Activated T-helper 17 cell treated with anti-CD3 and anti-CD28 coated beads, Interleukin-2, amount 50 U/mL, for 72 hours (primary cell): ENCODE measurements around the gene LSM11. TPM values are rescaled to one million over a fixed set of nuclear protein-coding genes. Genes with fewer than 3 reads are reported as not detected.
A peak's percentile ranks its signal among the peaks of the same experiment; 100 is the strongest.

ENCODE experiments used
- ATAC-seq: fragments of 150-1000 bp; cut with Tn5 transposase; replicated peaks from 2 replicates; pipeline ENCODE4 v1.10.0; 2021; ENCODE audit warnings: mild to moderate bottlenecking, moderate library complexity
- H3K27ac Mint-ChIP-seq: one replicate; pipeline ENCODE4 v1.8.0; 2022; ENCODE audit warnings: mixed read lengths
- H3K27me3 Mint-ChIP-seq: one replicate; pipeline ENCODE4 v1.8.0; 2022; ENCODE audit warnings: mixed read lengths
- H3K36me3 Mint-ChIP-seq: one replicate; pipeline ENCODE4 v1.8.0; 2022; ENCODE audit warnings: low read depth, mild to moderate bottlenecking, mixed read lengths
- H3K4me1 Mint-ChIP-seq: one replicate; pipeline ENCODE4 v1.8.0; 2022; ENCODE audit warnings: mixed read lengths
- H3K4me3 Mint-ChIP-seq: one replicate; pipeline ENCODE4 v1.8.0; 2022; ENCODE audit warnings: mild to moderate bottlenecking, mixed read lengths
- H3K9me3 Mint-ChIP-seq: one replicate; pipeline ENCODE4 v1.8.0; 2022; ENCODE audit warnings: mixed read lengths
- total RNA-seq, 2 donors: library from RNA; stranded (reverse); gene quantifications; one replicate each; pipeline ENCODE4 v1.2.3, GENCODE V29; 2022

LSM11 gene
- total RNA-seq, 2 donors from 2014 or later: 7.6 to 8.4 TPM

GRCh38 chr5:157745041-157745456 is 1.5 kb downstream of the LSM11 start:
- H3K27ac Mint-ChIP-seq: peak overlapping the region; percentile 86
- no peaks in the 10 kb centered on the region for H3K27me3 Mint-ChIP-seq
- H3K4me1 Mint-ChIP-seq: peaks cover 34% of the 10 kb centered on the region

GRCh38 chr5:157747173-157747740 is 3.7 kb downstream of the LSM11 start:
- no peak for ATAC-seq
- no peaks in the 10 kb centered on the region for H3K27me3 Mint-ChIP-seq
- H3K27ac Mint-ChIP-seq: no peak overlapping the region
- peaks cover 26% of the 10 kb centered on the region for H3K36me3 Mint-ChIP-seq
- H3K9me3 Mint-ChIP-seq: no peaks in the 10 kb centered on the region
- peak overlapping the region; percentile 33 for H3K4me3 Mint-ChIP-seq
- H3K4me1 Mint-ChIP-seq: peaks cover 34% of the 10 kb centered on the region

More at GRCh38 chr5:157745041-157745456, 1.5 kb downstream of the LSM11 start:
- no peaks in the 10 kb centered on the region for H3K9me3 Mint-ChIP-seq
- no peak for ATAC-seq
- peak overlapping the region; percentile 93 for H3K4me3 Mint-ChIP-seq
- peaks cover 12% of the 10 kb centered on the region for H3K36me3 Mint-ChIP-seq

GRCh38 chr5:157747766-157748700 is 4.5 kb downstream of the LSM11 start:
- peak; percentile 20 for ATAC-seq
- Mint-ChIP-seq H3K27me3 (no peaks in the 10 kb centered on the region), H3K36me3 (peaks cover 33% of the 10 kb centered on the region), H3K27ac (no peak overlapping the region), H3K9me3 (no peaks in the 10 kb centered on the region), H3K4me3 (peak overlapping the region; percentile 33), H3K4me1 (peaks cover 29% of the 10 kb centered on the region)

- H3K27ac Mint-ChIP-seq: no peak overlapping the region
- peak overlapping the region; percentile 33 for H3K4me3 Mint-ChIP-seq
- peaks cover 29% of the 10 kb centered on the region for H3K4me1 Mint-ChIP-seq
- ATAC-seq: peak; percentile 51
- no peaks in the 10 kb centered on the region for H3K27me3 Mint-ChIP-seq
- H3K9me3 Mint-ChIP-seq: no peaks in the 10 kb centered on the region
- H3K36me3 Mint-ChIP-seq: peaks cover 42% of the 10 kb centered on the region
These were observed 5.4 kb downstream of the LSM11 start for GRCh38 chr5:157748760-157749461.

GRCh38 chr5:157749462-157749799 is 5.9 kb downstream of the LSM11 start:
- H3K4me3 Mint-ChIP-seq: no peak overlapping the region
- H3K27ac Mint-ChIP-seq: peak overlapping the region; percentile 22
- peaks cover 25% of the 10 kb centered on the region for H3K4me1 Mint-ChIP-seq
- no peaks in the 10 kb centered on the region for H3K27me3 Mint-ChIP-seq
- no peak for ATAC-seq
- H3K36me3 Mint-ChIP-seq: peaks cover 44% of the 10 kb centered on the region
- no peaks in the 10 kb centered on the region for H3K9me3 Mint-ChIP-seq

- Mint-ChIP-seq H3K9me3 (no peaks in the 10 kb centered on the region), H3K27ac (no peak overlapping the region), H3K4me3 (no peak overlapping the region), H3K27me3 (no peaks in the 10 kb centered on the region), H3K4me1 (peaks cover 20% of the 10 kb centered on the region), H3K36me3 (peaks cover 49% of the 10 kb centered on the region)
- no peak for ATAC-seq
These were observed 6.8 kb downstream of the LSM11 start for GRCh38 chr5:157750320-157750719.

- Mint-ChIP-seq H3K4me1 (no peaks in the 10 kb centered on the region), H3K4me3 (no peak overlapping the region), H3K27me3 (no peaks in the 10 kb centered on the region), H3K27ac (no peak overlapping the region), H3K36me3 (peaks cover 82% of the 10 kb centered on the region), H3K9me3 (no peaks in the 10 kb centered on the region)
- no peak for ATAC-seq
These were observed 12.6 kb downstream of the LSM11 start for GRCh38 chr5:157756122-157756521.

GRCh38 chr5:157758706-157759105 is 15.2 kb downstream of the LSM11 start:
- ATAC-seq: peak; percentile 64
- Mint-ChIP-seq H3K27ac (peak overlapping the region; percentile 30), H3K9me3 (no peaks in the 10 kb centered on the region), H3K27me3 (no peaks in the 10 kb centered on the region), H3K4me3 (no peak overlapping the region), H3K4me1 (no peaks in the 10 kb centered on the region), H3K36me3 (peaks cover 56% of the 10 kb centered on the region)

- Mint-ChIP-seq H3K27ac (no peak overlapping the region), H3K4me1 (no peaks in the 10 kb centered on the region), H3K9me3 (no peaks in the 10 kb centered on the region), H3K36me3 (peaks cover 26% of the 10 kb centered on the region), H3K4me3 (no peak overlapping the region), H3K27me3 (no peaks in the 10 kb centered on the region)
- ATAC-seq: peak; percentile 82
These were observed 18.4 kb downstream of the LSM11 start for GRCh38 chr5:157761690-157762621.

- Mint-ChIP-seq H3K27me3 (no peaks in the 10 kb centered on the region), H3K36me3 (peaks cover 9% of the 10 kb centered on the region), H3K4me3 (no peak overlapping the region), H3K4me1 (no peaks in the 10 kb centered on the region), H3K27ac (no peak overlapping the region), H3K9me3 (no peaks in the 10 kb centered on the region)
- no peak for ATAC-seq
These were observed 21.0 kb downstream of the LSM11 start for GRCh38 chr5:157764531-157764930.

- no peaks in the 10 kb centered on the region for H3K36me3 Mint-ChIP-seq
- no peaks in the 10 kb centered on the region for H3K27me3 Mint-ChIP-seq
- H3K4me3 Mint-ChIP-seq: no peak overlapping the region
- no peak overlapping the region for H3K27ac Mint-ChIP-seq
- no peaks in the 10 kb centered on the region for H3K9me3 Mint-ChIP-seq
- no peaks in the 10 kb centered on the region for H3K4me1 Mint-ChIP-seq
- ATAC-seq: no peak
These were observed 22.9 kb downstream of the LSM11 start for GRCh38 chr5:157766442-157766841.

GRCh38 chr5:157766902-157767301 is 23.4 kb downstream of the LSM11 start:
- H3K27me3 Mint-ChIP-seq: no peaks in the 10 kb centered on the region
- H3K4me1 Mint-ChIP-seq: peaks cover under 1% of the 10 kb centered on the region
- H3K9me3 Mint-ChIP-seq: no peaks in the 10 kb centered on the region
- no peak for ATAC-seq
- no peak overlapping the region for H3K4me3 Mint-ChIP-seq
- no peaks in the 10 kb centered on the region for H3K36me3 Mint-ChIP-seq
- no peak overlapping the region for H3K27ac Mint-ChIP-seq

GRCh38 chr5:157767689-157768088 is 24.2 kb downstream of the LSM11 start:
- ATAC-seq: no peak
- Mint-ChIP-seq H3K27ac (no peak overlapping the region), H3K4me1 (peaks cover 5% of the 10 kb centered on the region), H3K36me3 (no peaks in the 10 kb centered on the region), H3K9me3 (no peaks in the 10 kb centered on the region), H3K27me3 (no peaks in the 10 kb centered on the region), H3K4me3 (no peak overlapping the region)

GRCh38 chr5:157770665-157771064 is 27.2 kb downstream of the LSM11 start:
- Mint-ChIP-seq H3K9me3 (no peaks in the 10 kb centered on the region), H3K4me3 (no peak overlapping the region)
- no peak for ATAC-seq

More at GRCh38 chr5:157770665-157771064, 27.2 kb downstream of the LSM11 start:
- Mint-ChIP-seq H3K27ac (no peak overlapping the region), H3K4me1 (peaks cover 5% of the 10 kb centered on the region), H3K36me3 (no peaks in the 10 kb centered on the region), H3K27me3 (peaks cover 8% of the 10 kb centered on the region)
